Measurements from ENCODE around the gene DENND10.

DNA sequence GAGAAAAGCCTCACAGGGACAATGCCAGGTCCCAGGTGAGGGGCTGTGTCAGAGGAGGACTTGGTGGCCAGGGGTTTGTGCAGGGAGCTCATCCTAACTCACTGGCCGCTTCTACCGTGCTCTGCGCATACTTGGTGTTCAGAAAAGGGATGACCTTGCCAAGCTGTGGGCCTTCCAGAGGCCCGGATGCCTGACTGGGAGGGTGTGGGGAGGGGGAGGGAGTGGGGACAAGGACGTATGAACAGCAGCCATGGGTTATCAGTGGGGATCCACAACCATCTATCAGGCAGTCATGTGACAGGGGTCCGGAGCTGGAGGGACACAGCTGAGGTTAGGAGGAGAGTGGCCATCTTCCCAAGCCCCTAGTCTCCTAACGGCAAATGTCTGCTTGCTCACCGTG is 55.4 kb downstream of the DENND10 start:
- TF ChIP-seq, protein P1, sequence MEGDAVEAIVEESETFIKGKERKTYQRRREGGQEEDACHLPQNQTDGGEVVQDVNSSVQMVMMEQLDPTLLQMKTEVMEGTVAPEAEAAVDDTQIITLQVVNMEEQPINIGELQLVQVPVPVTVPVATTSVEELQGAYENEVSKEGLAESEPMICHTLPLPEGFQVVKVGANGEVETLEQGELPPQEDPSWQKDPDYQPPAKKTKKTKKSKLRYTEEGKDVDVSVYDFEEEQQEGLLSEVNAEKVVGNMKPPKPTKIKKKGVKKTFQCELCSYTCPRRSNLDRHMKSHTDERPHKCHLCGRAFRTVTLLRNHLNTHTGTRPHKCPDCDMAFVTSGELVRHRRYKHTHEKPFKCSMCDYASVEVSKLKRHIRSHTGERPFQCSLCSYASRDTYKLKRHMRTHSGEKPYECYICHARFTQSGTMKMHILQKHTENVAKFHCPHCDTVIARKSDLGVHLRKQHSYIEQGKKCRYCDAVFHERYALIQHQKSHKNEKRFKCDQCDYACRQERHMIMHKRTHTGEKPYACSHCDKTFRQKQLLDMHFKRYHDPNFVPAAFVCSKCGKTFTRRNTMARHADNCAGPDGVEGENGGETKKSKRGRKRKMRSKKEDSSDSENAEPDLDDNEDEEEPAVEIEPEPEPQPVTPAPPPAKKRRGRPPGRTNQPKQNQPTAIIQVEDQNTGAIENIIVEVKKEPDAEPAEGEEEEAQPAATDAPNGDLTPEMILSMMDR (IDR thresholded peaks at IDR 0.05; ENCODE audit: low read depth, low read length, missing input control), result no peak
- TF ChIP-seq, protein P2, sequence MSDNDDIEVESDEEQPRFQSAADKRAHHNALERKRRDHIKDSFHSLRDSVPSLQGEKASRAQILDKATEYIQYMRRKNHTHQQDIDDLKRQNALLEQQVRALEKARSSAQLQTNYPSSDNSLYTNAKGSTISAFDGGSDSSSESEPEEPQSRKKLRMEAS (IDR thresholded peaks at IDR 0.05), result no peak
- TF ChIP-seq SP1 (IDR thresholded peaks at IDR 0.05) (no peak), GABPA (IDR thresholded peaks at IDR 0.05 in 1 of 2, conservative IDR thresholded peaks at IDR 0.05 in 1 of 2) (no peak), TAF1 (conservative IDR thresholded peaks at IDR 0.05) (no peak), FOXA2 (IDR thresholded peaks at IDR 0.05) (no peak), RAD21 (IDR thresholded peaks at IDR 0.05) (no peak), FOXA1 (IDR thresholded peaks at IDR 0.05) (no peak), YY1 (IDR thresholded peaks at IDR 0.05) (no peak), ZBTB33 (IDR thresholded peaks at IDR 0.05) (no peak), JUND (IDR thresholded peaks at IDR 0.05) (no peak), NR2F2 (IDR thresholded peaks at IDR 0.05) (no peak)
- TF ChIP-seq, protein P3, sequence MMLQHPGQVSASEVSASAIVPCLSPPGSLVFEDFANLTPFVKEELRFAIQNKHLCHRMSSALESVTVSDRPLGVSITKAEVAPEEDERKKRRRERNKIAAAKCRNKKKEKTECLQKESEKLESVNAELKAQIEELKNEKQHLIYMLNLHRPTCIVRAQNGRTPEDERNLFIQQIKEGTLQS (IDR thresholded peaks at IDR 0.05), result no peak
- TF ChIP-seq, protein P4, sequence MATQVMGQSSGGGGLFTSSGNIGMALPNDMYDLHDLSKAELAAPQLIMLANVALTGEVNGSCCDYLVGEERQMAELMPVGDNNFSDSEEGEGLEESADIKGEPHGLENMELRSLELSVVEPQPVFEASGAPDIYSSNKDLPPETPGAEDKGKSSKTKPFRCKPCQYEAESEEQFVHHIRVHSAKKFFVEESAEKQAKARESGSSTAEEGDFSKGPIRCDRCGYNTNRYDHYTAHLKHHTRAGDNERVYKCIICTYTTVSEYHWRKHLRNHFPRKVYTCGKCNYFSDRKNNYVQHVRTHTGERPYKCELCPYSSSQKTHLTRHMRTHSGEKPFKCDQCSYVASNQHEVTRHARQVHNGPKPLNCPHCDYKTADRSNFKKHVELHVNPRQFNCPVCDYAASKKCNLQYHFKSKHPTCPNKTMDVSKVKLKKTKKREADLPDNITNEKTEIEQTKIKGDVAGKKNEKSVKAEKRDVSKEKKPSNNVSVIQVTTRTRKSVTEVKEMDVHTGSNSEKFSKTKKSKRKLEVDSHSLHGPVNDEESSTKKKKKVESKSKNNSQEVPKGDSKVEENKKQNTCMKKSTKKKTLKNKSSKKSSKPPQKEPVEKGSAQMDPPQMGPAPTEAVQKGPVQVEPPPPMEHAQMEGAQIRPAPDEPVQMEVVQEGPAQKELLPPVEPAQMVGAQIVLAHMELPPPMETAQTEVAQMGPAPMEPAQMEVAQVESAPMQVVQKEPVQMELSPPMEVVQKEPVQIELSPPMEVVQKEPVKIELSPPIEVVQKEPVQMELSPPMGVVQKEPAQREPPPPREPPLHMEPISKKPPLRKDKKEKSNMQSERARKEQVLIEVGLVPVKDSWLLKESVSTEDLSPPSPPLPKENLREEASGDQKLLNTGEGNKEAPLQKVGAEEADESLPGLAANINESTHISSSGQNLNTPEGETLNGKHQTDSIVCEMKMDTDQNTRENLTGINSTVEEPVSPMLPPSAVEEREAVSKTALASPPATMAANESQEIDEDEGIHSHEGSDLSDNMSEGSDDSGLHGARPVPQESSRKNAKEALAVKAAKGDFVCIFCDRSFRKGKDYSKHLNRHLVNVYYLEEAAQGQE (IDR thresholded peaks at IDR 0.05), result no peak
